ENCODE data around the gene XYLT1. TPM values are rescaled to one million over a fixed set of nuclear protein-coding genes. Genes with fewer than 3 reads are reported as not detected.

XYLT1 gene
- total and polyA plus RNA-seq, 2 of the 8 experiments (the other 6 are each of a cell fraction or from before 2014, with no cell fraction given), result 6.6 to 25.4 TPM

DNA sequence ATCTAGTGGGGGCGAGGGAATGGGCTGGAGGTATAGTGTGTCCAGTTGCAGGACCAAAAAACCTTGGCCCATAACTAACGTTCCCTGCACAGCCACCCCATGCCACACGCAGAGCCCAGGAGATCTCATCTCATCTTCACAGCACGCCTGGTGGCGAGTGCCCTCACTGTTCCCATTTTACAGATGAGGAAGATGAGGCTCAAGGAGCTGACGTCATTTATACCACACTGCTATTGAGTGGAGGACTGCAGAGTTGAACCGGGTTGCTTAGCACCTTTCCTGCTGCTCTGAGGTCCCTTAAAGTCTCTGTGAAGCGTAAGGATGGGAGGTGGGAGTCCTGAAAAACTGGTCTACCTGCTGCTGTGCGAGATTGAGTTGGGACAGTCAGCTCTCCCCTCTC is 172.5 kb downstream of the XYLT1 start:
- Histone ChIP-seq H4K20me1 (replicated peaks in 1 of 2; ENCODE audit: control insufficient read depth in 1 of 2, insufficient read depth in 2 of 2, low read length in 2 of 2) (no peaks in the 10 kb centered on the region), H3K23ac (ENCODE audit: insufficient read length) (no peak overlapping the region), H3K14ac (ENCODE audit: insufficient read length) (no peak overlapping the region), H2BK120ac (replicated peaks; ENCODE audit: low read depth, low read length) (no peak overlapping the region), H4K5ac (ENCODE audit: insufficient read length, low read depth, low read length) (no peak overlapping the region), H2AFZ (ENCODE audit: low read length) (no peak overlapping the region), H3K79me1 (ENCODE audit: low read depth, low read length) (0 out of 2 replicates have a peak, but pooled peaks cover 4% of the 10 kb centered on the region), H3K4ac (replicated peaks; ENCODE audit: insufficient read length, low read depth, low read length) (no peak overlapping the region), H2BK5ac (ENCODE audit: low read depth, low read length) (no peak overlapping the region), H3K27ac (ENCODE audit: low read depth, low read length) (no peak overlapping the region; the same call in 1 of the 2 replicates), H3K18ac (ENCODE audit: extremely low read depth, low read length) (no peak overlapping the region), H2BK20ac (ENCODE audit: low read length) (no peak overlapping the region), H3K4me1 (replicated peaks in 1 of 4; ENCODE audit: control insufficient read depth in 3 of 4, insufficient read depth in 4 of 4, low read length in 3 of 4) (peaks cover under 1 to 24% (median 13%) of the 10 kb centered on the region in 4 experiments; a peak in 6 of 7 replicates), H3K56ac (replicated peaks; ENCODE audit: insufficient read length, low read depth, low read length) (no peak overlapping the region), H4K8ac (ENCODE audit: extremely low read depth, insufficient read depth, low read length) (no peak overlapping the region), H2AK5ac (ENCODE audit: low read depth, low read length) (no peak overlapping the region), H4K91ac (replicated peaks; ENCODE audit: insufficient read length, low read length) (no peak overlapping the region), H3K4me3 (ENCODE audit: extremely low read depth in 1 of 4, insufficient read depth in 2 of 4, low read depth in 3 of 4, low read length in 4 of 4) (no peak overlapping the region), H2BK15ac (ENCODE audit: low read length) (peak overlapping the region; percentile 72), H3K9ac (replicated peaks in 1 of 4; ENCODE audit: extremely low read depth in 1 of 4, low read depth in 3 of 4, low read length in 3 of 4) (no peak overlapping the region), H3K23me2 (ENCODE audit: low read depth, low read length) (no peaks in the 10 kb centered on the region), H3K27me3 (replicated peaks in 1 of 4; ENCODE audit: control insufficient read depth in 3 of 4, extremely low read depth in 1 of 4, insufficient read depth in 3 of 4, low read length in 3 of 4) (no peaks in the 10 kb centered on the region), H3K36me3 (ENCODE audit: control insufficient read depth in 2 of 4, insufficient read depth in 4 of 4, low read length in 3 of 4) (no peaks in the 10 kb centered on the region), H3K4me2 (ENCODE audit: insufficient read depth in 1 of 2, low read depth in 2 of 2, low read length in 2 of 2) (no peak overlapping the region), H3K9me3 (ENCODE audit: insufficient read depth in 2 of 2, low read depth in 1 of 2, low read length in 1 of 2) (no peaks in the 10 kb centered on the region), H2BK12ac (ENCODE audit: low read depth, low read length) (0 out of 2 replicates have a peak overlapping the region, but pooled peaks have one; percentile 50), H3K79me2 (ENCODE audit: control insufficient read depth in 1 of 2, insufficient read depth in 2 of 2, low read length in 2 of 2) (peaks cover 4 to 10% of the 10 kb centered on the region in 2 experiments; a peak in 2 of 4 replicates)
- POLR2A ChIA-PET (ENCODE audit: partially characterized antibody), result interaction anchor here (1.6 kb wide), 1 partner anchor 44 kb away, joined by 3 read pairs; no protein-coding TSS in a partner anchor
- CTCF ChIA-PET (ENCODE audit: partially characterized antibody), result interaction anchor here (5.2 kb wide), 1 partner anchor 19 kb away, joined by 23 read pairs; no protein-coding TSS in a partner anchor
- FAIRE-seq (no peak), DNase-seq (ENCODE audit: low read depth in 1 of 2, low spot score in 2 of 2) (no peak)
- 92% methylated on average over 9 of the region's 9 CpGs; no CpG with 5 or more reads in 1 of the 2 experiments for WGBS, 2 experiments (ENCODE audit: extremely low coverage in 1 of 2, insufficient coverage in 1 of 2, insufficient read length in 1 of 2, insufficient replicate concordance in 2 of 2, low coverage in 1 of 2, low lambda C conversion rate in 2 of 2, missing lambda C conversion rate in 1 of 2)
- TF ChIP-seq KDM1A (IDR thresholded peaks at IDR 0.05; ENCODE audit: borderline replicate concordance, low read length) (peak; percentile 71; the same call in 1 of the 2 replicates), TAF1 (IDR thresholded peaks at IDR 0.05; ENCODE audit: low read depth, low read length) (no peak)

Data from H1 (cell line).